SH-SY5Y (cell line): ENCODE measurements around the gene RTEL1.

Experiments
- GATA2 ChIP-seq: IDR thresholded peaks from 2 replicates; pipeline ENCODE4 v1.6.1; 2011; ENCODE audit warnings: mild to moderate bottlenecking, low read depth, low read length
- GATA3 ChIP-seq: IDR thresholded peaks from 2 replicates; pipeline ENCODE4 v1.6.1; 2011; ENCODE audit warnings: low read depth, mild to moderate bottlenecking, low read length, moderate library complexity

RTEL1 gene

GRCh38 chr20:63712191-63712590 is 54.1 kb downstream of the RTEL1 start:
- TF ChIP-seq GATA2, result no peak
- TF ChIP-seq GATA3, result no peak

GRCh38 chr20:63714858-63715257 is 56.7 kb downstream of the RTEL1 start:
- TF ChIP-seq GATA2 (no peak), GATA3 (no peak)

- no peak for TF ChIP-seq GATA2
- no peak for TF ChIP-seq GATA3
These were observed 60.9 kb downstream of the RTEL1 start for GRCh38 chr20:63718996-63719395.

GRCh38 chr20:63731410-63731809 is 73.3 kb downstream of the RTEL1 start:
- TF ChIP-seq GATA2 (no peak), GATA3 (no peak)

- TF ChIP-seq GATA2 (no peak), GATA3 (no peak)
These were observed 74.3 kb downstream of the RTEL1 start for GRCh38 chr20:63732118-63733095.

GRCh38 chr20:63733117-63733516 is 75.0 kb downstream of the RTEL1 start:
- TF ChIP-seq GATA2 (no peak), GATA3 (no peak)

GRCh38 chr20:63733579-63734081 is 75.5 kb downstream of the RTEL1 start:
- TF ChIP-seq GATA3 (no peak), GATA2 (no peak)

GRCh38 chr20:63734111-63734945 is 76.2 kb downstream of the RTEL1 start:
- TF ChIP-seq GATA3 (no peak), GATA2 (no peak)

- TF ChIP-seq GATA3 (no peak), GATA2 (no peak)
These were observed 77.1 kb downstream of the RTEL1 start for GRCh38 chr20:63734946-63735858.

- TF ChIP-seq GATA2 (no peak), GATA3 (no peak)
These were observed 78.0 kb downstream of the RTEL1 start, which contains the start of gene LIME1 for GRCh38 chr20:63735859-63736718. Gene LIME1 (plus strand): TSS chr20:63736664. CDS start chr20:63737550, 886 bp downstream.

GRCh38 chr20:63736893-63737694 is 79.0 kb downstream of the RTEL1 start:
- no peak for TF ChIP-seq GATA3
- no peak for TF ChIP-seq GATA2

GRCh38 chr20:63737695-63737944 is 79.5 kb downstream of the RTEL1 start:
- TF ChIP-seq GATA2 (no peak), GATA3 (no peak)
